HEK293 (cell line): ENCODE measurements around the gene NUAK1.

Experiments used
- CTCF ChIP-seq: fragments of 450-650 bp; formaldehyde crosslinking; IDR thresholded peaks from 2 replicates; pipeline ENCODE4 v1.5.1; 2016; ENCODE audit warnings: missing biosample characterization, missing genetic modification characterization
- PRDM6 ChIP-seq: fragments of 450-650 bp; formaldehyde crosslinking; IDR thresholded peaks from 2 replicates; pipeline ENCODE4 v1.5.1; 2017; ENCODE audit warnings: missing biosample characterization, missing genetic modification characterization
- ZNF202 ChIP-seq: fragments of 450-650 bp; formaldehyde crosslinking; IDR thresholded peaks from 2 replicates; pipeline ENCODE4 v1.5.1; 2016; ENCODE audit warnings: missing biosample characterization, missing genetic modification characterization, borderline replicate concordance
- ZNF426 ChIP-seq: fragments of 450-650 bp; formaldehyde crosslinking; IDR thresholded peaks from 2 replicates; pipeline ENCODE4 v1.5.1; 2017; ENCODE audit warnings: missing biosample characterization, missing genetic modification characterization, mild to moderate bottlenecking, inconsistent platforms, moderate library complexity
- ZNF580 ChIP-seq: fragments of 450-650 bp; formaldehyde crosslinking; IDR thresholded peaks from 2 replicates; pipeline ENCODE4 v1.5.1; 2016; ENCODE audit warnings: missing biosample characterization, missing genetic modification characterization
- ZNF621 ChIP-seq: fragments of 450-650 bp; formaldehyde crosslinking; IDR thresholded peaks from 2 replicates; pipeline ENCODE4 v1.5.1; 2017; ENCODE audit warnings: missing biosample characterization, missing genetic modification characterization
- ZNF704 ChIP-seq: fragments of 450-650 bp; formaldehyde crosslinking; IDR thresholded peaks from 2 replicates; pipeline ENCODE4 v1.5.1; 2016; ENCODE audit warnings: missing biosample characterization, missing genetic modification characterization
- ZNF707 ChIP-seq: fragments of 450-650 bp; formaldehyde crosslinking; IDR thresholded peaks from 2 replicates; pipeline ENCODE4 v1.5.1; 2016; ENCODE audit warnings: missing biosample characterization, missing genetic modification characterization
- ZNF792 ChIP-seq: fragments of 450-650 bp; formaldehyde crosslinking; IDR thresholded peaks from 2 replicates; pipeline ENCODE4 v1.5.1; 2016; ENCODE audit warnings: missing biosample characterization, missing genetic modification characterization

- TF ChIP-seq PRDM6 (tag by site-specific recombination) (no peak), CTCF (tag by site-specific recombination) (no peak), ZNF621 (tag by site-specific recombination) (no peak), ZNF580 (tag by site-specific recombination) (no peak), ZNF426 (no peak), ZNF202 (tag by site-specific recombination) (no peak), ZNF707 (tag by site-specific recombination) (no peak), ZNF792 (tag by site-specific recombination) (no peak), ZNF704 (tag by site-specific recombination) (no peak)
Measured at GRCh38 chr12:106098691-106099200, 40.0 kb downstream of the NUAK1 start.
